IMR-90 (cell line): ENCODE measurements around the gene LACC1. TPM values are rescaled to one million over a fixed set of nuclear protein-coding genes. Genes with fewer than 3 reads are reported as not detected.

Experiments used
- ATAC-seq: fragments of 200-7000 bp; cut with Tn5 transposase; 2 replicates; pipeline ENCODE4 v1.9.1; 2020; ENCODE audit warnings: low read depth, mild to moderate bottlenecking, moderate library complexity
- BruUV-seq: library from RNA; stranded (reverse); fragments of 400-500 nt; replicated peaks from 2 replicates; lab custom pipeline; 2021; lab: Mats Ljungman, UMichigan
- CTCF ChIA-PET: fragments of 300-600 bp; formaldehyde crosslinking; extraction: SDS; loops from one replicate; lab custom pipeline; 2021; ENCODE audit warnings: antibody characterized with exemption; lab: Yijun Ruan, JAX
- POLR2A ChIA-PET: fragments of 300-600 bp; sonication (Branson Sonifier 250); formaldehyde crosslinking; loops from one replicate; lab custom pipeline; 2022; ENCODE audit warnings: antibody characterized with exemption; ENCODE audit not compliant: unreplicated experiment; lab: Charles Lee
- DNase-seq: peaks from one replicate; pipeline ENCODE4 v3.0.0; 2013
- H2AFZ ChIP-seq: replicated peaks from 2 replicates; pipeline ENCODE3; 2013; ENCODE audit warnings: low read length, mild to moderate bottlenecking; ENCODE audit not compliant: poor library complexity
- H2AK5ac ChIP-seq: 2 replicates; pipeline ENCODE4 v1.6.1; 2013; ENCODE audit warnings: low read depth, low read length, inconsistent platforms
- H2AK9ac ChIP-seq: replicated peaks from 2 replicates; pipeline ENCODE3; 2013; ENCODE audit warnings: mild to moderate bottlenecking, low read depth, low read length, moderate library complexity; ENCODE audit not compliant: poor library complexity
- H2BK120ac ChIP-seq: 2 replicates; pipeline ENCODE4 v1.6.1; 2013; ENCODE audit warnings: low read depth, low read length, inconsistent platforms
- H2BK15ac ChIP-seq: 3 replicates; pipeline ENCODE4 v1.6.1; 2013; ENCODE audit warnings: low read depth, low read length, inconsistent platforms
- H2BK20ac ChIP-seq: 2 replicates; pipeline ENCODE4 v1.6.1; 2013; ENCODE audit warnings: low read depth, mild to moderate bottlenecking, inconsistent platforms, low read length, moderate library complexity
- H2BK5ac ChIP-seq: 2 replicates; pipeline ENCODE4 v1.6.1; 2013; ENCODE audit warnings: mild to moderate bottlenecking, low read depth, low read length, inconsistent platforms; ENCODE audit not compliant: poor library complexity, severe bottlenecking
- H3K14ac ChIP-seq: replicated peaks from 2 replicates; pipeline ENCODE4 v1.6.1; 2013; ENCODE audit warnings: low read depth, low read length, inconsistent platforms
- H3K18ac ChIP-seq: 2 replicates; pipeline ENCODE4 v1.6.1; 2013; ENCODE audit warnings: low read depth, low read length, control low read depth
- H3K23ac ChIP-seq: 2 replicates; pipeline ENCODE4 v1.6.1; 2013; ENCODE audit warnings: low read depth, low read length, inconsistent platforms
- H3K27ac ChIP-seq: 2 replicates; pipeline ENCODE4 v1.5.1; 2013; ENCODE audit warnings: mild to moderate bottlenecking, control low read depth, low read length; ENCODE audit not compliant: insufficient read depth
- H3K27me3 ChIP-seq: 2 replicates; pipeline ENCODE4 v1.6.1; 2013; ENCODE audit warnings: low read length; ENCODE audit not compliant: control insufficient read depth, insufficient read depth
- H3K36me3 ChIP-seq: 2 replicates; pipeline ENCODE4 v1.6.1; 2013; ENCODE audit warnings: low read length, mixed read lengths; ENCODE audit not compliant: control insufficient read depth, insufficient read depth
- H3K4ac ChIP-seq: 2 replicates; pipeline ENCODE4 v1.6.1; 2013; ENCODE audit warnings: low read depth, low read length, inconsistent platforms
- H3K4me1 ChIP-seq: 2 replicates; pipeline ENCODE4 v1.6.1; 2013; ENCODE audit warnings: low read length, mixed read lengths; ENCODE audit not compliant: control insufficient read depth, insufficient read depth
- H3K4me2 ChIP-seq: 2 replicates; pipeline ENCODE4 v1.6.1; 2013; ENCODE audit warnings: low read depth, mild to moderate bottlenecking, control low read depth, low read length, moderate library complexity
- H3K4me3 ChIP-seq: 2 replicates; pipeline ENCODE4 v1.5.1; 2013; ENCODE audit warnings: low read depth, mild to moderate bottlenecking, control low read depth, low read length, moderate library complexity; ENCODE audit not compliant: insufficient read depth
- H3K56ac ChIP-seq: 2 replicates; pipeline ENCODE4 v1.6.1; 2013; ENCODE audit warnings: low read length, inconsistent platforms; ENCODE audit not compliant: insufficient read depth; ENCODE audit errors: extremely low read depth
- H3K79me1 ChIP-seq, 2 experiments: 2 replicates each; pipeline ENCODE4 v1.6.1; 2013; ENCODE audit warnings: low read length in 2 of 2, inconsistent platforms in 1 of 2, low read depth in 1 of 2
- H3K9ac ChIP-seq: 2 replicates; pipeline ENCODE4 v1.6.1; 2013; ENCODE audit warnings: low read depth, low read length, control low read depth
- H3K9me1 ChIP-seq: 2 replicates; pipeline ENCODE4 v1.6.1; 2013; ENCODE audit warnings: low read length, inconsistent platforms; ENCODE audit not compliant: insufficient read depth
- H3K9me3 ChIP-seq: 2 replicates; pipeline ENCODE4 v1.6.1; 2013; ENCODE audit warnings: low read length; ENCODE audit not compliant: control insufficient read depth, insufficient read depth
- H4K20me1 ChIP-seq: 2 replicates; pipeline ENCODE4 v1.6.1; 2013; ENCODE audit warnings: low read length, inconsistent platforms; ENCODE audit not compliant: insufficient read depth
- H4K5ac ChIP-seq: 2 replicates; pipeline ENCODE4 v1.6.1; 2013; ENCODE audit warnings: mild to moderate bottlenecking, low read depth, low read length, control low read depth
- H4K8ac ChIP-seq, 2 experiments: 2 replicates each; pipeline ENCODE4 v1.6.1; 2013; ENCODE audit warnings: low read depth in 2 of 2, low read length in 2 of 2, control low read depth in 1 of 2, inconsistent platforms in 1 of 2
- H4K91ac ChIP-seq: 2 replicates; pipeline ENCODE4 v1.6.1; 2013; ENCODE audit warnings: low read depth, low read length, inconsistent platforms; ENCODE audit not compliant: insufficient read depth
- BHLHE40 ChIP-seq: fragments of 150-350 bp; IDR thresholded peaks from 2 replicates; pipeline ENCODE4 v1.6.1; 2016; ENCODE audit warnings: mild to moderate bottlenecking, low read depth, low read length
- FOS ChIP-seq: fragments of 150-350 bp; IDR thresholded peaks from 2 replicates; pipeline ENCODE4 v1.6.1; 2016; ENCODE audit warnings: low read depth, low read length
- WGBS, 2 experiments: methylation state at CpG; one replicate each; pipeline versions ENCODE4 v1.1.5 to v1.1.7; 2013; ENCODE audit warnings: missing lambda C conversion rate in 2 of 2; ENCODE audit not compliant: insufficient read length in 1 of 2; ENCODE audit errors: extremely low coverage in 2 of 2; 5-methylcytosine and 5-hydroxymethylcytosine counted together
- dilution Hi-C: fragments of 300-500 bp; cut with HindIII; formaldehyde crosslinking; loops from one replicate; pipeline ENCODE4 v1.14.3; 2018; ENCODE audit warnings: low sequenced_read_pairs; ENCODE audit not compliant: unreplicated experiment
- in situ Hi-C: fragments of 300-500 bp; cut with MboI; formaldehyde crosslinking; loops from 3 replicates; pipeline ENCODE4 v1.14.3; 2019; ENCODE audit warnings: low sequenced_read_pairs, inconsistent platforms, mixed read lengths
- intact Hi-C: fragments of 100-400 bp; cut with micrococcal nuclease; formaldehyde crosslinking; loops from 2 replicates; pipeline ENCODE4 v1.10.0; 2022
- polyA plus RNA-seq, 3 experiments: library from polyadenylated mRNA; depleted of rRNA; stranded (reverse); fragments of >200 nt; gene quantifications; 2 replicates each; pipeline ENCODE4 v1.2.3, GENCODE V29; 2012; ENCODE audit warnings: low replicate concordance in 1 of 3
- total RNA-seq: library from RNA; depleted of rRNA; stranded (reverse); fragments of >200 nt; gene quantifications from 2 replicates; pipeline ENCODE4 v1.2.3, GENCODE V29; 2012

LACC1 gene
- total and polyA plus RNA-seq, 2 of the 4 experiments (the other 2 are of a cell fraction), result 3.2 to 4.7 TPM

DNA sequence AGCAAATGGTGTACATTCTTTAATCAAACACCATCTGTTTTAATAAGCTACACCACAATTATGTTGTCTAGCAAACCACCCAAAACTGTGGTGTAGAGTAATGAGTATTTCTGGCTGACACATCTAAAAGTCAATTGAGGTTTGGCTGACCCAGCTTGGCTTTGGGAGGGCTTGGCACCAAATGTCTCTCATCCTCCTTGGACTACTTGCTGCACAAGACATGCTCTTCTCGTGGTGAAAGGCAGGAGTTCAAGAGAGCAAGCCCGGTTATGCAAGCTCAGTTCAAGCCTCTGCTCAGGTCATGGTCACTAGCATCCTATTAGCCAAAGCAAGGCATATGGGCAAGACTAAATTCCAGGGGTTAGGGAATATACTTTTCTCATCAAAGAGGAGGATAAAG lies 37.1 kb downstream of the LACC1 start:
- TF ChIP-seq FOS (no peak), BHLHE40 (no peak)
- Histone ChIP-seq H4K20me1 (no peaks in the 10 kb centered on the region), H3K9ac (no peak overlapping the region), H2BK15ac (no peak overlapping the region), H2AFZ (no peak overlapping the region), H3K18ac (no peak overlapping the region), H4K5ac (no peak overlapping the region), H4K91ac (no peak overlapping the region), H3K27me3 (no peaks in the 10 kb centered on the region; the same call in 1 of the 2 replicates), H2AK5ac (no peak overlapping the region), H3K27ac (no peak overlapping the region), H3K4me2 (no peak overlapping the region), H3K9me3 (no peaks in the 10 kb centered on the region), H3K4me1 (peaks cover 2% of the 10 kb centered on the region), H2AK9ac (no peak overlapping the region), H4K8ac (no peak overlapping the region), H2BK120ac (no peak overlapping the region), H3K14ac (no peak overlapping the region), H3K36me3 (no peaks in the 10 kb centered on the region), H3K9me1 (no peaks in the 10 kb centered on the region), H2BK5ac (no peak overlapping the region), H3K4ac (no peak overlapping the region), H3K56ac (no peak overlapping the region), H2BK20ac (no peak overlapping the region), H3K79me1 (no peaks in the 10 kb centered on the region), H3K23ac (no peak overlapping the region), H3K4me3 (no peak overlapping the region)
- DNase-seq (no peak), ATAC-seq (no peak)
- intact Hi-C loops (no loop called here), in situ Hi-C loops (loop anchor here (25.0 kb wide), 1 partner anchor 1395 kb away; no protein-coding TSS in a partner anchor), dilution Hi-C loops (loop anchor here (25.0 kb wide), 1 partner anchor 545 kb away; no protein-coding TSS in a partner anchor)
- WGBS, 2 experiments, result 25% methylated on average over 2 of the region's 2 CpGs; no CpG with 5 or more reads in 1 of the 2 experiments
- CTCF ChIA-PET, result no interaction called here
- POLR2A ChIA-PET, result no interaction called here
- BruUV-seq, result no TSS peak
